ENCODE data around the gene IFITM10.

- TF ChIP-seq CTCF (conservative IDR thresholded peaks at IDR 0.05) (no peak), ZFX (IDR thresholded peaks at IDR 0.05) (no peak)
These were observed 590 bp upstream of the IFITM10 start for GRCh38 chr11:1750840-1751530.
